K562 (cell line): Measurements from ENCODE around the gene SETD5. TPM values are rescaled to one million over a fixed set of nuclear protein-coding genes. Genes with fewer than 3 reads are reported as not detected.

Experiments used
- ATAC-seq: fragments of 200-7000 bp; cut with Tn5 transposase; 3 replicates; pipeline ENCODE4 v1.9.1; 2020; ENCODE audit warnings: moderate library complexity
- BruUV-seq: library from RNA; stranded (reverse); fragments of 400-500 nt; replicated peaks from 2 replicates; lab custom pipeline; 2021; lab: Mats Ljungman, UMichigan
- CTCF ChIA-PET: fragments of 300-600 bp; formaldehyde crosslinking; extraction: SDS; loops from one replicate; lab custom pipeline; 2021; ENCODE audit warnings: low intra/inter-chr PET ratio; lab: Yijun Ruan, JAX
- POLR2A ChIA-PET: fragments of 300-600, 350-650 bp; sonication (Branson Sonifier 250); formaldehyde crosslinking; extraction: SDS; loops from one replicate; lab custom pipeline; 2021; ENCODE audit warnings: antibody characterized with exemption, inconsistent platforms; lab: Yijun Ruan, JAX
- DNase-seq, 4 experiments: peaks; one replicate each; pipeline versions ENCODE4 v3.0.0 to v3.0.0-alpha.2; 2011 to 2018; ENCODE audit warnings: low spot score in 3 of 4, mixed read lengths in 3 of 4; ENCODE audit errors: extremely low read depth in 1 of 4
- FAIRE-seq: peaks from 2 replicates; lab custom pipeline; 2011; peaks lifted over from hg19 to GRCh38; lab: Jason Lieb, UNC
- H2AFZ ChIP-seq: 2 replicates; pipeline ENCODE4 v1.6.0; 2011; ENCODE audit warnings: low read depth, low read length, control low read depth, inconsistent platforms
- H3K27ac ChIP-seq: fragments of 200-600 bp; 3 replicates; pipeline ENCODE4 v1.8.0; 2011; ENCODE audit warnings: low read depth, mild to moderate bottlenecking, control low read depth, inconsistent platforms, low read length, moderate library complexity, mixed read lengths; ENCODE audit errors: extremely low read depth
- H3K27me3 ChIP-seq, 2 experiments: fragments of 300-600 bp in 1 of 2; 2 replicates in 1 of 2; 3 replicates in 1 of 2; pipeline versions ENCODE4 v1.6.0 to v1.8.0; 2011; ENCODE audit warnings: inconsistent platforms in 2 of 2, low read length in 2 of 2, mild to moderate bottlenecking in 1 of 2, mixed read lengths in 1 of 2, moderate library complexity in 1 of 2; ENCODE audit not compliant: control insufficient read depth in 2 of 2, insufficient read depth in 2 of 2
- H3K36me3 ChIP-seq: fragments of 300-600 bp; 3 replicates; pipeline ENCODE4 v1.8.0; 2011; ENCODE audit warnings: mild to moderate bottlenecking, low read length, inconsistent platforms; ENCODE audit not compliant: control insufficient read depth, insufficient read depth
- H3K4me1 ChIP-seq, 2 experiments: fragments of 200-600 bp in 1 of 2; replicated peaks in 1 of 2; 2 replicates in 1 of 2; 3 replicates in 1 of 2; pipeline versions ENCODE4 v1.5.1 to v1.8.0; 2011; ENCODE audit warnings: inconsistent platforms in 2 of 2, low read length in 2 of 2, mild to moderate bottlenecking in 1 of 2, mixed read lengths in 1 of 2, moderate library complexity in 1 of 2; ENCODE audit not compliant: control insufficient read depth in 2 of 2, insufficient read depth in 2 of 2
- H3K4me2 ChIP-seq: 2 replicates; pipeline ENCODE4 v1.6.1; 2011; ENCODE audit warnings: low read length, control low read depth, inconsistent platforms, mixed read lengths; ENCODE audit not compliant: insufficient read depth
- H3K4me3 ChIP-seq: fragments of 200-600 bp; sonication (generic), shearing (Covaris generic); 2 replicates; pipeline ENCODE4 v1.5.1; 2016; ENCODE audit warnings: control low read depth, inconsistent platforms
- H3K79me2 ChIP-seq: fragments of 200-600 bp; 3 replicates; pipeline ENCODE4 v1.8.0; 2011; ENCODE audit warnings: low read length, inconsistent platforms; ENCODE audit not compliant: control insufficient read depth, insufficient read depth
- H3K9ac ChIP-seq, 2 experiments: 2 replicates each; pipeline versions ENCODE4 v1.6.0 to v1.6.1; 2011; ENCODE audit warnings: low read depth in 2 of 2, low read length in 2 of 2, control low read depth in 1 of 2, inconsistent platforms in 1 of 2, mild to moderate bottlenecking in 1 of 2, mixed read lengths in 1 of 2; ENCODE audit not compliant: insufficient read depth in 1 of 2
- H3K9me1 ChIP-seq: one replicate; pipeline ENCODE4 v1.6.0; 2011; ENCODE audit warnings: inconsistent platforms, mild to moderate bottlenecking, low read length, moderate library complexity; ENCODE audit not compliant: control insufficient read depth, insufficient read depth
- H3K9me3 ChIP-seq: replicated peaks from 2 replicates; pipeline ENCODE4 v1.5.1; 2011; ENCODE audit warnings: low read depth, low read length, inconsistent platforms; ENCODE audit not compliant: control insufficient read depth, insufficient read depth
- H4K20me1 ChIP-seq: replicated peaks from 2 replicates; pipeline ENCODE4 v1.6.1; 2011; ENCODE audit warnings: low read length, inconsistent platforms, mixed read lengths; ENCODE audit not compliant: control insufficient read depth, insufficient read depth
- E2F3 ChIP-seq: fragments of 250-450 bp; sonication (Bioruptor Pico); IDR thresholded peaks from 2 replicates; pipeline ENCODE4 v1.4.0; 2020; ENCODE audit warnings: mild to moderate bottlenecking
- ELF4 ChIP-seq: fragments of 450-650 bp; formaldehyde crosslinking; IDR thresholded peaks from 2 replicates; pipeline ENCODE4 v1.4.0; 2022; ENCODE audit warnings: missing genetic modification characterization
- ETV1 ChIP-seq: fragments of 450-650 bp; conservative IDR thresholded peaks from 2 replicates; pipeline ENCODE4 v1.6.1; 2016; ENCODE audit warnings: missing genetic modification characterization, control low read depth, low read depth, missing compliant biosample characterization
- FOSL1 ChIP-seq: fragments of 200-800 bp; sonication (Bioruptor generic); conservative IDR thresholded peaks from 2 replicates; pipeline ENCODE4 v1.6.1; 2016; ENCODE audit warnings: missing genetic modification characterization, missing compliant biosample characterization
- FOXK2 ChIP-seq, 2 experiments: fragments of 450-650 bp; IDR thresholded peaks in 1 of 2; conservative IDR thresholded peaks in 1 of 2; 2 replicates each; pipeline ENCODE4 v1.6.1; 2016; ENCODE audit warnings: low read depth in 2 of 2, mild to moderate bottlenecking in 1 of 2
- GMEB1 ChIP-seq: fragments of 250-450 bp; sonication (Bioruptor Pico); IDR thresholded peaks from 2 replicates; pipeline ENCODE4 v1.4.0; 2020; ENCODE audit warnings: mild to moderate bottlenecking
- HEY1 ChIP-seq: fragments of 250-450 bp; sonication (Bioruptor Pico); IDR thresholded peaks from 2 replicates; pipeline ENCODE4 v1.5.0; 2020; ENCODE audit warnings: mild to moderate bottlenecking, moderate library complexity, borderline replicate concordance
- ILK ChIP-seq: fragments of 450-650 bp; IDR thresholded peaks from 2 replicates; pipeline ENCODE4 v1.6.1; 2016; ENCODE audit warnings: missing genetic modification characterization, low read depth, mild to moderate bottlenecking, missing compliant biosample characterization, moderate library complexity, borderline replicate concordance
- NFATC3 ChIP-seq: fragments of 450-650 bp; IDR thresholded peaks from 2 replicates; pipeline ENCODE4 v1.6.1; 2017; ENCODE audit warnings: mild to moderate bottlenecking
- NFRKB ChIP-seq: fragments of 450-650 bp; IDR thresholded peaks from 2 replicates; pipeline ENCODE4 v1.6.1; 2016; ENCODE audit warnings: low read depth
- POLR2G ChIP-seq: fragments of 200-400 bp; formaldehyde crosslinking; IDR thresholded peaks from 2 replicates; pipeline ENCODE4 v1.6.1; 2017; ENCODE audit warnings: low read depth, mild to moderate bottlenecking, antibody characterized with exemption, low read length, moderate library complexity
- RAD51 ChIP-seq: fragments of 450-650 bp; IDR thresholded peaks from 2 replicates; pipeline ENCODE4 v1.7.1; 2016; ENCODE audit warnings: low read depth, mild to moderate bottlenecking, borderline replicate concordance
- SLC30A9 ChIP-seq: fragments of 250-450 bp; sonication (Bioruptor Pico); IDR thresholded peaks from 2 replicates; pipeline ENCODE4 v1.8.0; 2022; ENCODE audit warnings: mild to moderate bottlenecking, moderate library complexity
- TCFL5 ChIP-seq: fragments of 250-450 bp; sonication (Bioruptor Pico); conservative IDR thresholded peaks from 2 replicates; pipeline ENCODE4 v1.6.1; 2021; ENCODE audit warnings: mild to moderate bottlenecking, moderate library complexity, matching md5 sums
- ZNF395 ChIP-seq: fragments of 200-800 bp; sonication (Bioruptor generic); IDR thresholded peaks from 2 replicates; pipeline ENCODE4 v1.6.1; 2017; ENCODE audit warnings: missing genetic modification characterization, missing compliant biosample characterization
- WGBS: fragments of 100-300 bp; shearing (Covaris generic); methylation state at CpG from one replicate; pipeline ENCODE4 v1.1.6; 2016; ENCODE audit warnings: low coverage, mixed read lengths; ENCODE audit not compliant: insufficient coverage; ENCODE audit errors: missing lambda C conversion rate; 5-methylcytosine and 5-hydroxymethylcytosine counted together
- in situ Hi-C: fragments of 300-500 bp; cut with MboI; formaldehyde crosslinking; loops from 4 replicates; pipeline ENCODE4 v1.15.0; 2018; ENCODE audit warnings: inconsistent platforms, mixed read lengths
- intact Hi-C: fragments of 100-400 bp; cut with micrococcal nuclease; formaldehyde crosslinking; loops from 2 replicates; pipeline ENCODE4 v1.14.2; 2022
- polyA plus RNA-seq, 8 experiments: library from polyadenylated mRNA; depleted of rRNA in 4 of 8; stranded (reverse) in 5 of 8; unstranded in 3 of 8; fragments of >200 nt; fragmentation: Nextera tagmentation in 2 of 8; fragmentation: Illumina TruSeq in 1 of 8; extraction: Ambion mirVana in 2 of 8; extraction: Trizol in 1 of 8; gene quantifications; 2 replicates each; pipeline versions ENCODE4 v1.2.1 to v1.2.3, GENCODE V29; 2011 to 2014; ENCODE audit warnings: inconsistent platforms in 1 of 8, missing spikeins in 1 of 8
- total RNA-seq, 7 experiments: library from RNA; depleted of rRNA in 6 of 7; stranded (reverse); fragments of >200 nt in 6 of 7; fragmentation: Illumina TruSeq in 2 of 7; extraction: Trizol in 2 of 7; gene quantifications; 2 replicates each; pipeline versions ENCODE4 v1.2.1 to v1.2.3, GENCODE V29; 2011 to 2021; ENCODE audit warnings: low replicate concordance in 1 of 7
- TF ChIP-seq, protein P1 (sequence below): fragments of 450-650 bp; formaldehyde crosslinking; IDR thresholded peaks from 2 replicates; pipeline ENCODE4 v1.4.0; 2020; ENCODE audit warnings: mild to moderate bottlenecking, mixed read lengths

Gene SETD5
- total and polyA plus RNA-seq, 9 of the 15 experiments (the other 6 are each of a cell fraction or from before 2014, with no cell fraction given), result 20.8 to 135 (median 87.2) TPM

DNA sequence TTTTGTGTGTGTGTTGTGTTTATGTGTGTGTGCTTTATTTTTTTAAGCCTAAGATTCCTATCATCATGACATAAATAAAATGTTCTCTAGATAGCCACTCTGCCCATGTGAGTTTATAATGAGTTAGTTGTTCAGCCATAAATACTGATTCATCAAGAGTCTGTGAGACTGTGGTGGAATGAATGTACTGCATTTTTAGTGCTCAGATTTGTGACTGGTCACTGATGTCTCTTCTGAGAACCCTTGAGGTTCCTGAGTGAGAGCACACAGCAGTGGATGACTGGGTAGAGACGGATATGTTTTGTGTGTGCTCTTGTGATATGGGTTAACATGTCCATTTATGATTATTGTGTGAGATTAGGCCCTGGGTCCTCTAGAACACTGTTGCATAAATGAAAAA, 51.2 kb downstream of the SETD5 start (continued):
- TF ChIP-seq GMEB1 (CRISPR knock-in tag) (no peak), ETV1 (tag) (no peak), SLC30A9 (CRISPR knock-in tag) (no peak), NFATC3 (no peak), NFRKB (no peak), POLR2G (no peak)

DNA sequence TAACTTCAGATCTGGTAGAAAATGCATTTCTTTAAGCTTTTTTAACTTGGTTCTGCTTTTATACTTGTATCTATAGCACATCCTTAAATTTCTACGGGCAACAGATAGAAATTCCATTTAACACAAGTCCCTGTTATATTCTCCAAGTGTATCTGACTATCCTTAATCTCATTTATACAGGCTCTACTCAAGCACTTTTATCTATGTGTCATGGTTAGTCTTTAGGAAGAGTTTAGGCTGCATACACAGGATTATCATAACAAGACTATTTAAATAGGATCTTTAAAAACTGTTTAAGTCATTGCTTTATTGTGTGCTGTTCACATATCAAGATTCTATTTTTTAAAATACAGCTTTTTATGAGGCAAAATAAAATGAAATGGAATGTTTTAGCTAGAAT, 52.7 kb downstream of the SETD5 start:
- Histone ChIP-seq H3K9me3 (no peaks in the 10 kb centered on the region), H3K9me1 (no peaks in the 10 kb centered on the region), H3K36me3 (peaks cover 93% of the 10 kb centered on the region), H3K9ac (no peak overlapping the region), H2AFZ (no peak overlapping the region), H3K4me1 (no peaks in the 10 kb centered on the region), H3K27ac (no peak overlapping the region), H4K20me1 (0 out of 2 replicates have a peak, but pooled peaks cover 3% of the 10 kb centered on the region), H3K4me2 (no peak overlapping the region), H3K79me2 (peaks cover 13% of the 10 kb centered on the region; the same call in 1 of the 3 replicates), H3K4me3 (no peak overlapping the region), H3K27me3 (no peaks in the 10 kb centered on the region)
- no TSS peak for BruUV-seq
- intact Hi-C loops (no loop called here), in situ Hi-C loops (no loop called here)
- DNase-seq, result no peak
- WGBS, result 88% methylated on average over 1 of the region's 1 CpG
- POLR2A ChIA-PET, result interaction anchor here (0.8 to 1.3 kb wide), 3 partner anchors 9 to 89 kb away, joined by 3 read pairs; no protein-coding TSS in a partner anchor
- ATAC-seq, result no peak
- CTCF ChIA-PET, result no interaction called here
- no peak for FAIRE-seq
- TF ChIP-seq ZNF395 (CRISPR knock-in tag) (no peak), E2F3 (CRISPR knock-in tag) (no peak), TCFL5 (no peak), HEY1 (CRISPR knock-in tag) (no peak), RAD51 (no peak), FOSL1 (tag) (no peak), ILK (tag) (no peak), FOXK2 (conservative IDR thresholded peaks at IDR 0.05 in 1 of 2, IDR thresholded peaks at IDR 0.05 in 1 of 2; ENCODE audit: low read depth in 2 of 2) (no peak), ELF4 (CRISPR knock-in tag) (no peak)
- TF ChIP-seq, protein P1, sequence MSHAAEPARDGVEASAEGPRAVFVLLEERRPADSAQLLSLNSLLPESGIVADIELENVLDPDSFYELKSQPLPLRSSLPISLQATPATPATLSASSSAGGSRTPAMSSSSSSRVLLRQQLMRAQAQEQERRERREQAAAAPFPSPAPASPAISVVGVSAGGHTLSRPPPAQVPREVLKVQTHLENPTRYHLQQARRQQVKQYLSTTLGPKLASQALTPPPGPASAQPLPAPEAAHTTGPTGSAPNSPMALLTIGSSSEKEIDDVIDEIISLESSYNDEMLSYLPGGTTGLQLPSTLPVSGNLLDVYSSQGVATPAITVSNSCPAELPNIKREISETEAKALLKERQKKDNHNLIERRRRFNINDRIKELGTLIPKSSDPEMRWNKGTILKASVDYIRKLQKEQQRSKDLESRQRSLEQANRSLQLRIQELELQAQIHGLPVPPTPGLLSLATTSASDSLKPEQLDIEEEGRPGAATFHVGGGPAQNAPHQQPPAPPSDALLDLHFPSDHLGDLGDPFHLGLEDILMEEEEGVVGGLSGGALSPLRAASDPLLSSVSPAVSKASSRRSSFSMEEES (CRISPR knock-in tag), result no peak
